ENCODE data around the gene NXPE3. TPM values are rescaled to one million over a fixed set of nuclear protein-coding genes. Genes with fewer than 3 reads are reported as not detected.

Gene NXPE3
- total RNA-seq, 2 experiments from 2014 or later = 37.4 to 37.5 TPM

DNA sequence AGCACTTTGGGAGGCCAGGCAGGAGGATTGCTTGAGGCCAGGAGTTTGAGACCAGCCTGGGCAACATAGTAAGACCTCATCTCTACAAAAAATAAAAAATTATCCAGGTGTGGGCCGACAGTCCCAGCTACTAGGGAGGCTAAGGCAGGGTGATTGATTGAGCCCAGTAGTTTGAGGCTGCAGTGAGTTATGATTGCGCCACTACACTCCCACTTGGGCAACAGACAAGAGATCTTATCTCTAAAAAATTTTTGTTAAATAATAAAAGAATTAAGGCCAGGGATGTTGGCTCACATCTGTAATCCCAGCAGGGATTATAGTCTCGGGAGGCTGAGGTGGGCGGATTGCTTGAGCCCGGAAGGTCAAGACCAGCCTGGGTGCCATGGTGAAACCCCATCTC lies 44.5 kb downstream of the NXPE3 start:
- no peak for ATAC-seq (ENCODE audit: poor library complexity)
- TF ChIP-seq, protein P1, sequence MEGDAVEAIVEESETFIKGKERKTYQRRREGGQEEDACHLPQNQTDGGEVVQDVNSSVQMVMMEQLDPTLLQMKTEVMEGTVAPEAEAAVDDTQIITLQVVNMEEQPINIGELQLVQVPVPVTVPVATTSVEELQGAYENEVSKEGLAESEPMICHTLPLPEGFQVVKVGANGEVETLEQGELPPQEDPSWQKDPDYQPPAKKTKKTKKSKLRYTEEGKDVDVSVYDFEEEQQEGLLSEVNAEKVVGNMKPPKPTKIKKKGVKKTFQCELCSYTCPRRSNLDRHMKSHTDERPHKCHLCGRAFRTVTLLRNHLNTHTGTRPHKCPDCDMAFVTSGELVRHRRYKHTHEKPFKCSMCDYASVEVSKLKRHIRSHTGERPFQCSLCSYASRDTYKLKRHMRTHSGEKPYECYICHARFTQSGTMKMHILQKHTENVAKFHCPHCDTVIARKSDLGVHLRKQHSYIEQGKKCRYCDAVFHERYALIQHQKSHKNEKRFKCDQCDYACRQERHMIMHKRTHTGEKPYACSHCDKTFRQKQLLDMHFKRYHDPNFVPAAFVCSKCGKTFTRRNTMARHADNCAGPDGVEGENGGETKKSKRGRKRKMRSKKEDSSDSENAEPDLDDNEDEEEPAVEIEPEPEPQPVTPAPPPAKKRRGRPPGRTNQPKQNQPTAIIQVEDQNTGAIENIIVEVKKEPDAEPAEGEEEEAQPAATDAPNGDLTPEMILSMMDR (IDR thresholded peaks at IDR 0.05) = no peak
- no peak overlapping the region for H3K27ac ChIP-seq (ENCODE audit: low read depth in 1 of 2, low read length in 2 of 2)
- Mint-ChIP-seq H3K27ac (no peak overlapping the region), H3K27me3 (no peaks in the 10 kb centered on the region), H3K4me3 (no peak overlapping the region), H3K4me1 (ENCODE audit: low read depth) (peaks cover 42% of the 10 kb centered on the region), H3K9me3 (no peaks in the 10 kb centered on the region), H3K36me3 (ENCODE audit: low read depth) (peaks cover 60% of the 10 kb centered on the region)
- no peak for DNase-seq
- intact Hi-C loops (cut with DNase I, micrococcal nuclease) = loop anchor here in 1 of 2 experiments (5.0 kb wide), 2 partner anchors 34 to 109 kb away; no protein-coding TSS in a partner anchor
- H3K27me3 ChIP-seq (ENCODE audit: control insufficient read depth in 1 of 2, insufficient read depth in 2 of 2, low read length in 2 of 2) = no peaks in the 10 kb centered on the region
- CTCF ChIA-PET = interaction anchor here (1.2 to 1.4 kb wide), 3 partner anchors 21 to 28 kb away, joined by 3 to 7 read pairs (median 3); no protein-coding TSS in a partner anchor
- H3K4me3 ChIP-seq (ENCODE audit: low read length) = no peak overlapping the region
- peaks cover 16% of the 10 kb centered on the region for H3K4me1 ChIP-seq (ENCODE audit: insufficient read depth, low read length)
- H3K36me3 ChIP-seq (ENCODE audit: insufficient read depth, low read length) = peaks cover 15% of the 10 kb centered on the region
- H3K9me3 ChIP-seq (ENCODE audit: control insufficient read depth in 1 of 2, insufficient read depth in 1 of 2, low read length in 2 of 2) = no peaks in the 10 kb centered on the region
- POLR2A ChIA-PET = interaction anchor here (4.0 kb wide), 1 partner anchor 26 kb away, joined by 44 read pairs; the partner anchor contains the start of gene NFKBIZ

DNA sequence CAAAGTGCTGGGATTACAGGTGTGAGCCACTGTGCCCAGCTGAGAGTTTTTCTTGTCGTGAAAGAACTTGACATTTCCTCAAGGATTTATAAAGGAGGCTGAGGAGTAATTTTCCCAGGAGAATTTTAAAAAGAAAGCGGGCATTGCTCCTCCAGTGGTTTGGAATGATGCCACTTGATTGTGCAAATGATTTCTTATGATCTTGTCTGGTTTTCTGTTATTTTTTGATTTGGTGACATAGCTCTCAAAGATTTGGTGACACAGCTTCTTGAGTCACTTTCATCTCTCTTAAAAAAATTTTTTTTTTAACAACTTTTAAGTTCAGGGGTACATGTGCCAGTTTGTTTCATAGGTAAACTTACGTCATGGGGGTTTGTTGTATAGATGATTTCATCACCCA lies 45.7 kb downstream of the NXPE3 start:
- Mint-ChIP-seq H3K4me1 (ENCODE audit: low read depth) (peaks cover 51% of the 10 kb centered on the region), H3K4me3 (no peak overlapping the region), H3K9me3 (no peaks in the 10 kb centered on the region), H3K36me3 (ENCODE audit: low read depth) (peaks cover 50% of the 10 kb centered on the region), H3K27me3 (no peaks in the 10 kb centered on the region), H3K27ac (peak overlapping the region; percentile 68)
- CTCF ChIA-PET = interaction anchor here (1.2 kb wide), 1 partner anchor 22 kb away, joined by 3 read pairs; no protein-coding TSS in a partner anchor
- TF ChIP-seq, protein P1 (IDR thresholded peaks at IDR 0.05) = no peak
- intact Hi-C loops (cut with DNase I, micrococcal nuclease) = loop anchor here (5.0 kb wide), 4 partner anchors 33 to 113 kb away; no protein-coding TSS in a partner anchor
- POLR2A ChIA-PET = interaction anchor here (1.0 to 4.0 kb wide), 4 partner anchors 25 to 401 kb away, joined by 3 to 44 read pairs (median 3); partner anchors contain the start of gene NFKBIZ
- H3K9me3 ChIP-seq (ENCODE audit: control insufficient read depth in 1 of 2, insufficient read depth in 1 of 2, low read length in 2 of 2) = no peaks in the 10 kb centered on the region
- H3K27me3 ChIP-seq (ENCODE audit: control insufficient read depth in 1 of 2, insufficient read depth in 2 of 2, low read length in 2 of 2) = no peaks in the 10 kb centered on the region
- peaks cover 27% of the 10 kb centered on the region for H3K4me1 ChIP-seq (ENCODE audit: insufficient read depth, low read length)
- DNase-seq = no peak
- H3K27ac ChIP-seq (ENCODE audit: low read depth in 1 of 2, low read length in 2 of 2) = no peak overlapping the region
- ATAC-seq (ENCODE audit: poor library complexity) = no peak
- no peak overlapping the region for H3K4me3 ChIP-seq (ENCODE audit: low read length)
- peaks cover 10% of the 10 kb centered on the region for H3K36me3 ChIP-seq (ENCODE audit: insufficient read depth, low read length)

DNA sequence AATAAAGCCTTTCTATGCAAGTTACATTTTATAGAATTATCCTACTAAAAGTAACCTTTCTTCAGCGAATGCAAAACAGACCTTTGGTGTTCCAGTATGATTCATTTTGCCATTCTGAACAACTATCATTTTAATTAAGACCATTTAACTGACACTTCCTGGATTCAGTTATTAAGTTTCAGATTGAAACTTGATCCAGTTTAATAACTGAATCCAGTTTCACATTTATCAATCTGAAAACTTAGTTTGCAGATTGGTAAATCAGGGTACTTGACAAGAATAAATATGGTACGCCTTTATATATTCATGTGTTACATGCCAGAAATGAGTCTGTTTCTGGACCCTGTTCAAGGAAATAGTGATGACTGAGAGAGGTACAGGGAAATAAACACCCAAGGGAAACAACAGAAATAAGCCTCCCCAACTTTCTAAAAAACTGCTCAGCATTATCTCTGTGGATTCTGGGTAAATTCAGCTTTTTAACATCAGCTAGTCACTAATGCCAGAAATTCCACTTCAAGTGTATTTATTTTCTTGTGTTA lies 47.0 kb downstream of the NXPE3 start:
- no peaks in the 10 kb centered on the region for H3K27me3 ChIP-seq (ENCODE audit: control insufficient read depth in 1 of 2, insufficient read depth in 2 of 2, low read length in 2 of 2)
- H3K4me1 ChIP-seq (ENCODE audit: insufficient read depth, low read length) = peaks cover 31% of the 10 kb centered on the region
- Mint-ChIP-seq H3K27ac (peak overlapping the region; percentile 99), H3K4me1 (ENCODE audit: low read depth) (peaks cover 62% of the 10 kb centered on the region), H3K4me3 (peak overlapping the region; percentile 95), H3K27me3 (no peaks in the 10 kb centered on the region), H3K36me3 (ENCODE audit: low read depth) (peaks cover 38% of the 10 kb centered on the region), H3K9me3 (no peaks in the 10 kb centered on the region)
- DNase-seq (no peak), ATAC-seq (ENCODE audit: poor library complexity) (no peak)
- ChIA-PET CTCF (interaction anchor here (1.3 kb wide), 1 partner anchor 17 kb away, joined by 3 read pairs; no protein-coding TSS in a partner anchor), POLR2A (interaction anchor here (1.8 to 6.7 kb wide), 3 partner anchors 17 to 399 kb away, joined by 5 to 221 read pairs (median 7); partner anchors contain the start of gene NFKBIZ)
- H3K9me3 ChIP-seq (ENCODE audit: control insufficient read depth in 1 of 2, insufficient read depth in 1 of 2, low read length in 2 of 2) = no peaks in the 10 kb centered on the region
- peaks cover 10% of the 10 kb centered on the region for H3K36me3 ChIP-seq (ENCODE audit: insufficient read depth, low read length)
- intact Hi-C loops (cut with DNase I, micrococcal nuclease) = loop anchor here in 1 of 2 experiments (2.0 to 5.0 kb wide), 3 partner anchors 17 to 111 kb away; no protein-coding TSS in a partner anchor
- TF ChIP-seq, protein P1 (IDR thresholded peaks at IDR 0.05) = no peak
- no peak overlapping the region for H3K4me3 ChIP-seq (ENCODE audit: low read length)
- H3K27ac ChIP-seq (ENCODE audit: low read depth in 1 of 2, low read length in 2 of 2) = peak overlapping the region; percentile 26 to 93
